ENCODE measurements around the gene TMEM81.

DNA sequence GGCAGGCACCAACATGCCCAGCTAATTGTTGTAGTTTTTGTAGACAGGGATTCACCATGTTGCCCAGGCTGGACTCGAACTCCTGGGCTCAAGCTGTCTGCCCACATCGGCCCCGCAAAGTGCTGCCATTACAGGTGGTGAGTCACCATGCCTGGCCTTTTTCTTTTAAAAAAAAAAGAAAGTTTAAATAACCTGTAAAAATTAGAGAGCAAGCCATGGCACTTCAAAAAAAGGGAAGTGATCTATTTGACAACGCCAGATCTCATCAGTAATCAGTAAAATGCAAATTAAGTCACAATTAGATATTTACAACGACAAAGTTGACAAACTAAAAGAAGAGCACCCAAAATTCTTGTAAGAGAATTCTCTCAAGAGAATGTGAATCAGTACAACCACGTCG is 40.5 kb upstream of the TMEM81 start:
- TF ChIP-seq EP300 (IDR thresholded peaks at IDR 0.05; ENCODE audit: low read depth) = no peak
- TF ChIP-seq POLR2A (IDR thresholded peaks at IDR 0.05) = no peak
- TF ChIP-seq, protein P1, sequence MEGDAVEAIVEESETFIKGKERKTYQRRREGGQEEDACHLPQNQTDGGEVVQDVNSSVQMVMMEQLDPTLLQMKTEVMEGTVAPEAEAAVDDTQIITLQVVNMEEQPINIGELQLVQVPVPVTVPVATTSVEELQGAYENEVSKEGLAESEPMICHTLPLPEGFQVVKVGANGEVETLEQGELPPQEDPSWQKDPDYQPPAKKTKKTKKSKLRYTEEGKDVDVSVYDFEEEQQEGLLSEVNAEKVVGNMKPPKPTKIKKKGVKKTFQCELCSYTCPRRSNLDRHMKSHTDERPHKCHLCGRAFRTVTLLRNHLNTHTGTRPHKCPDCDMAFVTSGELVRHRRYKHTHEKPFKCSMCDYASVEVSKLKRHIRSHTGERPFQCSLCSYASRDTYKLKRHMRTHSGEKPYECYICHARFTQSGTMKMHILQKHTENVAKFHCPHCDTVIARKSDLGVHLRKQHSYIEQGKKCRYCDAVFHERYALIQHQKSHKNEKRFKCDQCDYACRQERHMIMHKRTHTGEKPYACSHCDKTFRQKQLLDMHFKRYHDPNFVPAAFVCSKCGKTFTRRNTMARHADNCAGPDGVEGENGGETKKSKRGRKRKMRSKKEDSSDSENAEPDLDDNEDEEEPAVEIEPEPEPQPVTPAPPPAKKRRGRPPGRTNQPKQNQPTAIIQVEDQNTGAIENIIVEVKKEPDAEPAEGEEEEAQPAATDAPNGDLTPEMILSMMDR (IDR thresholded peaks at IDR 0.05) = no peak
